SK-N-SH (cell line): Measurements from ENCODE around the gene MSRB2. TPM values are rescaled to one million over a fixed set of nuclear protein-coding genes. Genes with fewer than 3 reads are reported as not detected.

Source experiments
- CTCF ChIA-PET: fragments of 300-600, 350-600 bp; formaldehyde crosslinking; extraction: SDS; loops from one replicate; lab custom pipeline; 2021; lab: Yijun Ruan, JAX
- POLR2A ChIA-PET: fragments of 350-600 bp; sonication (Branson Sonifier 250); formaldehyde crosslinking; extraction: SDS; loops from one replicate; lab custom pipeline; 2020; ENCODE audit warnings: antibody characterized with exemption, inconsistent platforms; lab: Yijun Ruan, JAX
- DNase-seq: peaks from one replicate; pipeline ENCODE4 v3.0.0; 2012
- H2AFZ ChIP-seq: fragments of 200-600 bp; sonication (generic); 2 replicates; pipeline ENCODE4 v1.8.1; 2016; ENCODE audit warnings: antibody characterized with exemption, mild to moderate bottlenecking, low read depth
- H3F3A ChIP-seq: fragments of 200-600 bp; sonication (generic); replicated peaks from 2 replicates; pipeline ENCODE3; 2016; ENCODE audit warnings: antibody characterized with exemption, mild to moderate bottlenecking; ENCODE audit not compliant: insufficient read depth
- H3K27ac ChIP-seq, 2 experiments: fragments of 200-500 bp in 1 of 2; fragments of 200-600 bp in 1 of 2; sonication (Bioruptor generic) in 1 of 2; sonication (generic), shearing (Covaris generic) in 1 of 2; 2 replicates each; pipeline versions ENCODE4 v1.5.1 to v1.6.1; 2014 to 2016; ENCODE audit warnings: low read depth in 2 of 2, inconsistent platforms in 1 of 2, low read length in 1 of 2, mild to moderate bottlenecking in 1 of 2, mixed read lengths in 1 of 2
- H3K27me3 ChIP-seq: fragments of 200-600 bp; sonication (generic), shearing (Covaris generic); 2 replicates; pipeline ENCODE4 v1.6.1; 2016; ENCODE audit warnings: mixed run types; ENCODE audit not compliant: insufficient read depth
- H3K36me3 ChIP-seq, 2 experiments: fragments of 200-500 bp in 1 of 2; fragments of 200-600 bp in 1 of 2; sonication (Bioruptor generic) in 1 of 2; sonication (generic) in 1 of 2; replicated peaks in 1 of 2; 2 replicates each; pipeline versions ENCODE3 to v1.5.1; 2014 to 2016; ENCODE audit warnings: low read length in 1 of 2, mild to moderate bottlenecking in 1 of 2; ENCODE audit not compliant: insufficient read depth in 2 of 2, control insufficient read depth in 1 of 2
- H3K4me1 ChIP-seq, 2 experiments: fragments of 200-500 bp in 1 of 2; fragments of 200-600 bp in 1 of 2; sonication (Bioruptor generic) in 1 of 2; sonication (generic), shearing (Covaris generic) in 1 of 2; 2 replicates each; pipeline versions ENCODE4 v1.5.1 to v1.6.1; 2014 to 2016; ENCODE audit warnings: low read depth in 1 of 2, low read length in 1 of 2, mixed run types in 1 of 2; ENCODE audit not compliant: insufficient read depth in 2 of 2, control insufficient read depth in 1 of 2
- H3K4me2 ChIP-seq: fragments of 200-600 bp; sonication (generic), shearing (Covaris generic); 2 replicates; pipeline ENCODE4 v1.6.1; 2017; ENCODE audit warnings: mixed run types
- H3K4me3 ChIP-seq, 2 experiments: fragments of 200-500 bp in 1 of 2; fragments of 200-600 bp in 1 of 2; sonication (Bioruptor generic) in 1 of 2; sonication (generic), shearing (Covaris generic) in 1 of 2; 2 replicates each; pipeline versions ENCODE4 v1.5.1 to v1.8.1; 2014 to 2016; ENCODE audit warnings: low read depth in 2 of 2, inconsistent platforms in 1 of 2, low read length in 1 of 2, mild to moderate bottlenecking in 1 of 2, mixed read lengths in 1 of 2, moderate library complexity in 1 of 2
- H3K79me2 ChIP-seq: fragments of 200-600 bp; sonication (generic); 2 replicates; pipeline ENCODE4 v1.8.1; 2017; ENCODE audit warnings: mild to moderate bottlenecking; ENCODE audit not compliant: insufficient read depth
- H3K9ac ChIP-seq: fragments of 200-600 bp; sonication (generic); 2 replicates; pipeline ENCODE4 v1.6.1; 2017; ENCODE audit warnings: mixed run types
- H3K9me2 ChIP-seq: fragments of 200-600 bp; sonication (generic); 2 replicates; pipeline ENCODE4 v1.6.1; 2017; ENCODE audit warnings: mixed run types
- H3K9me3 ChIP-seq: fragments of 200-600 bp; sonication (generic); 2 replicates; pipeline ENCODE4 v1.6.1; 2017; ENCODE audit warnings: mixed run types, mild to moderate bottlenecking, moderate library complexity
- H4K20me1 ChIP-seq: fragments of 200-600 bp; sonication (generic); 2 replicates; pipeline ENCODE4 v1.6.1; 2017; ENCODE audit warnings: mild to moderate bottlenecking, mixed run types; ENCODE audit not compliant: insufficient read depth
- EZH2phosphoT487 ChIP-seq: fragments of 200-600 bp; sonication (generic); IDR thresholded peaks from 2 replicates; pipeline ENCODE4 v1.6.1; 2017; ENCODE audit warnings: low read depth, mixed run types, mild to moderate bottlenecking, antibody characterized with exemption, moderate library complexity, borderline replicate concordance
- FOXM1 ChIP-seq: IDR thresholded peaks from 2 replicates; pipeline ENCODE4 v1.4.0; 2012; ENCODE audit warnings: low read depth, mild to moderate bottlenecking
- IRF3 ChIP-seq: fragments of 150-350 bp; IDR thresholded peaks from 2 replicates; pipeline ENCODE4 v1.6.1; 2016; ENCODE audit warnings: mild to moderate bottlenecking, low read depth, low read length
- JUND ChIP-seq: IDR thresholded peaks from 2 replicates; pipeline ENCODE4 v1.4.0; 2012
- MEF2A ChIP-seq: IDR thresholded peaks from 2 replicates; pipeline ENCODE4 v1.4.0; 2012; ENCODE audit warnings: low read depth, borderline replicate concordance
- NFIC ChIP-seq: IDR thresholded peaks from 2 replicates; pipeline ENCODE4 v1.4.0; 2012; ENCODE audit warnings: borderline replicate concordance
- NRF1 ChIP-seq: IDR thresholded peaks from 2 replicates; pipeline ENCODE4 v1.6.1; 2012; ENCODE audit warnings: low read depth, mild to moderate bottlenecking, low read length
- POLR2AphosphoS5 ChIP-seq: IDR thresholded peaks from 2 replicates; pipeline ENCODE4 v1.6.1; 2012; ENCODE audit warnings: low read depth, low read length
- RAD21 ChIP-seq: IDR thresholded peaks from 2 replicates; pipeline ENCODE4 v1.6.1; 2012; ENCODE audit warnings: mild to moderate bottlenecking, low read length
- RCOR1 ChIP-seq: fragments of 150-350 bp; IDR thresholded peaks from 2 replicates; pipeline ENCODE4 v1.6.1; 2017; ENCODE audit warnings: antibody characterized with exemption, low read length
- RXRA ChIP-seq: IDR thresholded peaks from 2 replicates; pipeline ENCODE4 v1.4.0; 2012; ENCODE audit warnings: low read depth, mild to moderate bottlenecking, borderline replicate concordance
- SIN3A ChIP-seq: IDR thresholded peaks from 2 replicates; pipeline ENCODE4 v1.6.1; 2012; ENCODE audit warnings: low read depth, mild to moderate bottlenecking, low read length, moderate library complexity, borderline replicate concordance
- SMC3 ChIP-seq: IDR thresholded peaks from 2 replicates; pipeline ENCODE4 v1.6.1; 2012; ENCODE audit warnings: low read depth, low read length, improper control_type of control experiment
- TCF12 ChIP-seq: IDR thresholded peaks from 2 replicates; pipeline ENCODE4 v1.4.0; 2012
- TEAD4 ChIP-seq: IDR thresholded peaks from 2 replicates; pipeline ENCODE4 v1.4.0; 2012; ENCODE audit warnings: mild to moderate bottlenecking, borderline replicate concordance; ENCODE audit not compliant: insufficient read depth
- WGBS: methylation state at CpG from one replicate; pipeline ENCODE4 v1.1.6; 2017; ENCODE audit warnings: low lambda C conversion rate; 5-methylcytosine and 5-hydroxymethylcytosine counted together
- polyA plus RNA-seq, 3 experiments: library from polyadenylated mRNA; depleted of rRNA; stranded (reverse); fragments of >200 nt; gene quantifications; 2 replicates each; pipeline ENCODE4 v1.2.3, GENCODE V29; 2012
- TF ChIP-seq, protein P1 (sequence below): IDR thresholded peaks from 2 replicates; pipeline ENCODE4 v1.4.0; 2012; ENCODE audit warnings: low read depth, borderline replicate concordance
- TF ChIP-seq, protein P2 (sequence below): IDR thresholded peaks from 2 replicates; pipeline ENCODE4 v1.4.0; 2012; ENCODE audit warnings: low read depth, borderline replicate concordance
- TF ChIP-seq, protein P3 (sequence below): fragments of 200-600 bp; sonication (generic); IDR thresholded peaks from 2 replicates; pipeline ENCODE4 v1.6.1; 2017; ENCODE audit warnings: antibody characterized with exemption, mild to moderate bottlenecking, moderate library complexity
- TF ChIP-seq, protein P4 (sequence below): IDR thresholded peaks from 2 replicates; pipeline ENCODE4; 2012

MSRB2 gene
- polyA plus RNA-seq, 1 of the 3 experiments (the other 2 are of a cell fraction): 44.0 TPM

DNA sequence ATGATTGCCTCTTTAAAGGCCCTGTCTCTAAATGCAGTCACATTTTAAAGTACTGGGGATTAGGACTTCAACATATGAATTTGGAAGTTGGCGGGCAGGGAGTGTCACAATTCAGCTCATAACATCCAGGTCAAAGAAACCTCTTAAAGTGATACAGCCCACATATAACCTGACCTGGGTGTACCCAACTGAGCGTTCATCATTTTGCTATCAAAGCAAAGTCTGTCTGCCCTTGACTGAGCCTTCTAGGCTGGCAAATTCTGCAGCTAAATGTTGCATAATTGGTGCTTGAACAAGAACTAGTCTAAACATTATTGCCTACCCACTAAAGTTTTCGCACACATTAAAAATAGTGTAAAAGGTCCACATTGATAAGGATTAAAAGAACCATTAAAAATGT, 3.7 kb downstream of the MSRB2 start:
- Histone ChIP-seq H2AFZ (no peak overlapping the region), H3K36me3 (peaks cover 0 to 2% of the 10 kb centered on the region in 2 experiments), H3K9me3 (no peaks in the 10 kb centered on the region), H3F3A (peaks cover 10% of the 10 kb centered on the region), H3K4me3 (no peak overlapping the region), H3K27me3 (no peaks in the 10 kb centered on the region), H3K4me1 (peaks cover 4 to 13% of the 10 kb centered on the region in 2 experiments; a peak in 3 of 4 replicates), H3K9me2 (no peaks in the 10 kb centered on the region), H3K27ac (no peak overlapping the region), H4K20me1 (no peaks in the 10 kb centered on the region), H3K9ac (no peak overlapping the region), H3K79me2 (peaks cover 38% of the 10 kb centered on the region), H3K4me2 (no peak overlapping the region)
- CTCF ChIA-PET: interaction anchor here (1.0 to 1.6 kb wide), 3 partner anchors 10 to 59 kb away, joined by 4 read pairs; no protein-coding TSS in a partner anchor
- WGBS: 89% methylated on average over 3 of the region's 3 CpGs
- TF ChIP-seq RXRA: no peak
- no peak for TF ChIP-seq TCF12
- TF ChIP-seq, protein P1, sequence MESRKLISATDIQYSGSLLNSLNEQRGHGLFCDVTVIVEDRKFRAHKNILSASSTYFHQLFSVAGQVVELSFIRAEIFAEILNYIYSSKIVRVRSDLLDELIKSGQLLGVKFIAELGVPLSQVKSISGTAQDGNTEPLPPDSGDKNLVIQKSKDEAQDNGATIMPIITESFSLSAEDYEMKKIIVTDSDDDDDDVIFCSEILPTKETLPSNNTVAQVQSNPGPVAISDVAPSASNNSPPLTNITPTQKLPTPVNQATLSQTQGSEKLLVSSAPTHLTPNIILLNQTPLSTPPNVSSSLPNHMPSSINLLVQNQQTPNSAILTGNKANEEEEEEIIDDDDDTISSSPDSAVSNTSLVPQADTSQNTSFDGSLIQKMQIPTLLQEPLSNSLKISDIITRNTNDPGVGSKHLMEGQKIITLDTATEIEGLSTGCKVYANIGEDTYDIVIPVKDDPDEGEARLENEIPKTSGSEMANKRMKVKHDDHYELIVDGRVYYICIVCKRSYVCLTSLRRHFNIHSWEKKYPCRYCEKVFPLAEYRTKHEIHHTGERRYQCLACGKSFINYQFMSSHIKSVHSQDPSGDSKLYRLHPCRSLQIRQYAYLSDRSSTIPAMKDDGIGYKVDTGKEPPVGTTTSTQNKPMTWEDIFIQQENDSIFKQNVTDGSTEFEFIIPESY: no peak
- TF ChIP-seq, protein P2, sequence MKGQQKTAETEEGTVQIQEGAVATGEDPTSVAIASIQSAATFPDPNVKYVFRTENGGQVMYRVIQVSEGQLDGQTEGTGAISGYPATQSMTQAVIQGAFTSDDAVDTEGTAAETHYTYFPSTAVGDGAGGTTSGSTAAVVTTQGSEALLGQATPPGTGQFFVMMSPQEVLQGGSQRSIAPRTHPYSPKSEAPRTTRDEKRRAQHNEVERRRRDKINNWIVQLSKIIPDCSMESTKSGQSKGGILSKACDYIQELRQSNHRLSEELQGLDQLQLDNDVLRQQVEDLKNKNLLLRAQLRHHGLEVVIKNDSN: no peak
- no peak for TF ChIP-seq NRF1
- TF ChIP-seq TEAD4: no peak
- TF ChIP-seq EZH2phosphoT487: no peak
- TF ChIP-seq IRF3: no peak
- no peak for TF ChIP-seq RAD21
- no peak for TF ChIP-seq POLR2AphosphoS5
- no peak for TF ChIP-seq JUND
- no peak for TF ChIP-seq SIN3A
- TF ChIP-seq RCOR1: no peak
- no peak for TF ChIP-seq MEF2A
- no peak for DNase-seq
- POLR2A ChIA-PET: no interaction called here

DNA sequence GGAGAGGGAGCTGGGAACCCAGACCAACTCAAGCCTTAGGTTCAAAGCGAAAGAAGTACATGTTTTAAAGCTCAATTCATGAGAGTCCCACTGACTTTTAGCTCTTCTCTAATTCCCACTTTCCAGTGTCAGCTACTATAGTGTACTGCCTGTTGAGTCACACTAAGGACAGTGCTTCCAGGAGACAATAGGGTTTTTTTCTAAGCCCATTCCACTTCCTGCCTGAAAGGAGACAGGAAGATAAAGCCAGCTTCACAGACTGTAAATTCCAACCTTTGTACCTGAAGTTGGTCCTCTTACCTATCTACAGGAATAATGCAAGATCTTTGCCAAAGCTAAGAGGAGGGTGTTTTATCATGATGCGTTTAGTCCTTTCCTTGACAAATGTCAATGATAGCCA, 4.4 kb downstream of the MSRB2 start:
- no peak for DNase-seq
- Histone ChIP-seq H3K36me3 (peaks cover 0 to 7% of the 10 kb centered on the region in 2 experiments), H3K79me2 (peaks cover 38% of the 10 kb centered on the region), H3K9me2 (no peaks in the 10 kb centered on the region), H3K27ac (peak overlapping the region in 1 of 2 experiments; percentile 23; a peak in 1 of 4 replicates), H3K4me1 (peaks cover 4 to 13% of the 10 kb centered on the region in 2 experiments; a peak in 3 of 4 replicates), H3K27me3 (no peaks in the 10 kb centered on the region), H3K4me2 (no peak overlapping the region), H3K9ac (no peak overlapping the region), H3K4me3 (no peak overlapping the region), H4K20me1 (no peaks in the 10 kb centered on the region), H3F3A (peaks cover 2% of the 10 kb centered on the region), H2AFZ (no peak overlapping the region), H3K9me3 (no peaks in the 10 kb centered on the region)
- CTCF ChIA-PET: interaction anchor here (1.0 to 1.6 kb wide), 2 partner anchors 58 to 59 kb away, joined by 4 read pairs; no protein-coding TSS in a partner anchor
- 95% methylated on average over 2 of the region's 2 CpGs for WGBS
- POLR2A ChIA-PET: no interaction called here
- TF ChIP-seq JUND (no peak), SMC3 (no peak), FOXM1 (no peak), NRF1 (no peak), NFIC (no peak), RCOR1 (no peak), MEF2A (no peak)
- TF ChIP-seq, protein P3, sequence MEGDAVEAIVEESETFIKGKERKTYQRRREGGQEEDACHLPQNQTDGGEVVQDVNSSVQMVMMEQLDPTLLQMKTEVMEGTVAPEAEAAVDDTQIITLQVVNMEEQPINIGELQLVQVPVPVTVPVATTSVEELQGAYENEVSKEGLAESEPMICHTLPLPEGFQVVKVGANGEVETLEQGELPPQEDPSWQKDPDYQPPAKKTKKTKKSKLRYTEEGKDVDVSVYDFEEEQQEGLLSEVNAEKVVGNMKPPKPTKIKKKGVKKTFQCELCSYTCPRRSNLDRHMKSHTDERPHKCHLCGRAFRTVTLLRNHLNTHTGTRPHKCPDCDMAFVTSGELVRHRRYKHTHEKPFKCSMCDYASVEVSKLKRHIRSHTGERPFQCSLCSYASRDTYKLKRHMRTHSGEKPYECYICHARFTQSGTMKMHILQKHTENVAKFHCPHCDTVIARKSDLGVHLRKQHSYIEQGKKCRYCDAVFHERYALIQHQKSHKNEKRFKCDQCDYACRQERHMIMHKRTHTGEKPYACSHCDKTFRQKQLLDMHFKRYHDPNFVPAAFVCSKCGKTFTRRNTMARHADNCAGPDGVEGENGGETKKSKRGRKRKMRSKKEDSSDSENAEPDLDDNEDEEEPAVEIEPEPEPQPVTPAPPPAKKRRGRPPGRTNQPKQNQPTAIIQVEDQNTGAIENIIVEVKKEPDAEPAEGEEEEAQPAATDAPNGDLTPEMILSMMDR: no peak
- TF ChIP-seq, protein P4, sequence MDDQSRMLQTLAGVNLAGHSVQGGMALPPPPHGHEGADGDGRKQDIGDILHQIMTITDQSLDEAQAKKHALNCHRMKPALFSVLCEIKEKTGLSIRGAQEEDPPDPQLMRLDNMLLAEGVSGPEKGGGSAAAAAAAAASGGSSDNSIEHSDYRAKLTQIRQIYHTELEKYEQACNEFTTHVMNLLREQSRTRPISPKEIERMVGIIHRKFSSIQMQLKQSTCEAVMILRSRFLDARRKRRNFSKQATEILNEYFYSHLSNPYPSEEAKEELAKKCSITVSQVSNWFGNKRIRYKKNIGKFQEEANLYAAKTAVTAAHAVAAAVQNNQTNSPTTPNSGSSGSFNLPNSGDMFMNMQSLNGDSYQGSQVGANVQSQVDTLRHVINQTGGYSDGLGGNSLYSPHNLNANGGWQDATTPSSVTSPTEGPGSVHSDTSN: no peak
